Fibroblast of pulmonary artery (primary cell): ENCODE results near the gene AWAT2.

Experiments used
- DNase-seq: peaks from one replicate; pipeline ENCODE4 v3.0.0-alpha.2; 2010; ENCODE audit warnings: low read depth
- H3K4me3 ChIP-seq: replicated peaks from 2 replicates; pipeline ENCODE4 v1.5.1; 2011; ENCODE audit warnings: low read depth, mild to moderate bottlenecking, control low read depth, low read length, moderate library complexity
- CTCF ChIP-seq: IDR thresholded peaks from 2 replicates; pipeline ENCODE4 v1.5.1; 2011; ENCODE audit warnings: mild to moderate bottlenecking, control low read depth, low read length, inconsistent platforms; ENCODE audit errors: missing control alignments

The AWAT2 gene

DNA sequence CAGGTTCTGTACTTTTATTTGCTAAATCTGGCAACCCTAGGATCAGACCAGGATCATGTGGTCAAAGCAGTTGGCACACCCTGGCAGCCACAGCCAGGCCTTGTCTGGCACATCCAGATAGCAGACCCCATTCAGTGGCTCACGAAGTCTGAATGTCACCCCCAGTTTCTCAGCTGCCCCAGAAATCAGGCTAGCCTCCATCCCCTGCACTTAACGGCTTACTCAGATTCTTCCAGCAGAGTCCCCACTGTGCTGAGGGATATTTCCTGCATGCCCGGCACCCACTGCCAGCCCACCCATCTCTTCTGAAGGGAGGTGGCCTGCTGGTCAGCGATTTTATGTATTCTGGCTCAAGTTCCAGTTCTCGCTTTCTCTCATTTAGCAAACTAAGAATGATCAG, 4.7 kb upstream of the AWAT2 start:
- DNase-seq, result no peak
- no peak for TF ChIP-seq CTCF

DNA sequence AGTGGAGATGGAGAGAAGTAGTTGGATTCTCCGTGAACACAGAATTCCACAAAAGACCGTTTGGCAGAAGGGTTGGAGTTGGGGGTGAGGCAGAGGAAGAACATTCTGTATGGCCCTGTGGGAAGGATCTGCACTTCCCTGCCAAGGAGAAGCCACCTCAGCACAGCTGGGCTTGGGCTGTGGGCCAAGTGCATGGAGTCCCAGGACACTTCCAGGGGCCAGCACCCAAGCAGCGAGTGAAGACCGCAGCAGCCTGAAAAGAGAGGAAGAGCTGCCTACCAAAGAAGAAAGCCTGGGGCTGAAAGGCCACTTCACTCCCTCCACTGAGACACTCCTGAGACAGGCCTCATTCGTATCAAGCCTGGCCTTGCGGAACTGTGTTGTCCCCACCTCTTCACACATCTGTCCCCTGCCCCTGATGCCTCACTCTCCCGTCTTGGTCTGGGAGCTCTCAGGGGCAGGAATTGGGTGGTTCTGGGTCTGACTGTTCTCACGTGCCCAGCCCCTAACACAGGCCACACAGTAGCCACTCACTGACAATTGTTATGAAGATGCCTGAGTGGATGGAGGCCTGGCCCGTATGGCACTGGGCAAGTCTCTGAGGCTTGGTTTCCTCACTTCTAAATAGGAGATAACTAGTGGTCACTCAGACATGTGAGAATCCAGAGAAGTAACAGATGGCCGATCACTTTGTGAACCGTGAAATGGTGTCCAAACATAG, 3.3 kb upstream of the AWAT2 start:
- no peak overlapping the region for H3K4me3 ChIP-seq
- peak; percentile 4 for DNase-seq
- no peak for TF ChIP-seq CTCF

More for the DNA sequence above, 4.7 kb upstream of the AWAT2 start:
- H3K4me3 ChIP-seq, result no peak overlapping the region

DNA sequence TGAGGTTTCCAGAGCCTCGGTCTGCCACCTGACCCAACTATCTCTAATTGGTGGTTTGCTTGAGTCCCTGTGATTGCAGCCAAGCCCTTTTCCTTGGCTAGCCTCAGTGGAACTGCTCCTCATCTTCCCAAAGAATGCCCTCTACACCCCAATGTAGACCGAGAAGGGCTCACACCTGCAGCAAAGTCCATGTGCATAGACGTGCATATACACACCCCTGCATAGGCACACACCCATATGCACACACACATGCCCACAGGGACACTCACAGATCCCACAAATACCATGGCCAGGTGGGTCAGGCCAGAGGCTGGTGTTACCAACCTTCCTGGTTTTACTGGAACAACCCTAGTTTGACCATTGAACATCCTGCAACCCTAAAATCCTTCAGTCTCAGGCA, 332 bp downstream of the AWAT2 start:
- H3K4me3 ChIP-seq, result no peak overlapping the region
- DNase-seq, result no peak
- no peak for TF ChIP-seq CTCF

GRCh38 chrX:70046978-70047377, 2.8 kb downstream of the AWAT2 start:
- DNase-seq, result peak; percentile 84
- TF ChIP-seq CTCF, result no peak
- no peak overlapping the region for H3K4me3 ChIP-seq

- no peak overlapping the region for H3K4me3 ChIP-seq
- TF ChIP-seq CTCF, result no peak
- peak; percentile 41 for DNase-seq
These were observed 5.0 kb downstream of the AWAT2 start for GRCh38 chrX:70044541-70045245.

DNA sequence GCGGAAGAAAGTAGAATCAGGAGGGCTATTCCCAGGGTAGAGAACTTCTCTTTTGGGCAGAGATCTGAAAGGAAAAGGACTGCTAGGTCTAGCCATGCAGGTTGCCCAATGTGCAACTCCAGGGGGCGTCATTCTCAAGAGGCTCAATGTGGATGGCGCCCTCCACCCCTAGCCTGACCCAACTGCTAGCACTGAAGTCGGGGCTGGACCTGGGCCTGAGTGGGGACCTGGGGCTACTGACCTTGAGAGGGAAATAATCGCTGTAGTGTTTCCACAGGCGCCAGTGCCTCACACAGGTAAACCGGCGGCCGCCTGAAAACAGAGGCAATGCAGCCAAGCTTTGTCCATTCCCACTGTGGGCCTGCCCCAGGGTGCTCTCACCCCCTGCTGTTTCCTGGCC, 6.1 kb downstream of the AWAT2 start:
- no peak for TF ChIP-seq CTCF
- no peak overlapping the region for H3K4me3 ChIP-seq
- no peak for DNase-seq
